ENCODE results near the gene URAD. TPM values are rescaled to one million over a fixed set of nuclear protein-coding genes. Genes with fewer than 3 reads are reported as not detected.

Gene URAD
- total RNA-seq, 1 experiment from 2014 or later = not detected

DNA sequence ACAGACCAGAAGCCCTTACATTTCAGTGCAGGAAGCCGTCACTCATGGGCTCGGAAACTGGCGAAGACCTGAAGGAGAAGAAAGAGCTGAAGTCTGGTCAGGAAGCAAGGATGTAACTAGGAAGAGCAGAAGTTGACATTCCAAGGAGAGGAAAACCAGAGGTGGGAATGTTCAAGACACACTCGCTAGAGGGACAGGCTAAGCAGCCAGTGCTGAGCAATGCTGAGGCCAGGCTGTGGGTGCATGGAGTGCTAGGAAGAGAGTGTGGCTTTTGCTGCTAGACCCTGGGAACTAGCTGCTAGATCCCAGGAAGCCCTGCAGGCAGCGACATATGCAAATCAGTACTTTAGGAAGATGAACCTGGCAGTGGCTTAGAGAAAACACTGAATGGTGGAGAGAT lies 12.1 kb upstream of the URAD start:
- no peak for DNase-seq (ENCODE audit: low read depth)

DNA sequence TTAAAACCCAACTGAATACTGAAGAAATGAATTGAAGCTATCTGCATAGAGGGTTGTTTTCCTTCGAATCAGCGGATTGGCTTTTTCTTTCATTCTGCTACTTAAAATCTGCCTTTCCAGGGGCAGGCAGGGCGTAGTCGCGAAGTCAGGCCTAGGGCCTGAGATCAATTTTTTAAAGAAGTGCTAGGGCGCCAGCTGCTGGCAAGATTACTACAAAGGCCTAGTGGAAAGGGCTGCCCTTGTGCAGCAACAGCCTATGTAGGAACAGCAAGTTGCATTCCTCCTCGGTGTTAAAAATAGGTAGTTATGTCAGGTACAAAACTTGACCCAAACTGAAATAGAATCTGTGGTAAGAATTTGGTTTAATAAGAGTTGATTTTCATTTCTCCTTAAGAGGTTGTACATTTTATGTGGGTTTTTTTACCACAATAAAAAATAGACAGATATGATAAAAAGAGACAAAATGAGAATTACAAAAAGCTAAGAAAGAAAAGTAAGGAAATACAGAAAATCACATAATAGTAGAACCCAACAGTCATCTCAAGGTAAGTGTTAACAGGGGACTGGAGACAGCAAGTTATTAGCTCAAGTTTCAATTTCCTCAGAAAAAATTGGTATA lies 9.5 kb upstream of the URAD start:
- peak; percentile 15 for DNase-seq (ENCODE audit: low read depth)

DNA sequence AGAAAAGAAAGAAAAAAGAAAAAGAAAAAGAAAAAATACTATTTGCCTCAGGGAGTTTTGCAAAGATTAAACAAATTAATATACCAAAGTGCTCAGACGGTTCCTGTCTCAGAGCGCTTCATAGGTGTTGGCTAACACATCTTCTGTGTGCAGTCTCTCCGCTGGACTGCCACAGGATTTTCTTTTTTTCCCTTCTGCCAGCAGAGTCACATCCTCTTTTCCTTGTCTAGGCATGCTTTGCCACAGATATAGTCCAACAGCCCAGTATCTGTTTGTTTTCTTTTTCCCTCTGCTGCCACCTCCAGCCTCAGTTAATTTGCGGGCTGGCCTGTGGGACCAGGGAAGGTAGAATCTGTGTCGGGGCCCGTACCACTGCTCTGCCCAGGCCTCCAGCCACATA lies 3.4 kb upstream of the URAD start:
- no peak for DNase-seq (ENCODE audit: low read depth)

DNA sequence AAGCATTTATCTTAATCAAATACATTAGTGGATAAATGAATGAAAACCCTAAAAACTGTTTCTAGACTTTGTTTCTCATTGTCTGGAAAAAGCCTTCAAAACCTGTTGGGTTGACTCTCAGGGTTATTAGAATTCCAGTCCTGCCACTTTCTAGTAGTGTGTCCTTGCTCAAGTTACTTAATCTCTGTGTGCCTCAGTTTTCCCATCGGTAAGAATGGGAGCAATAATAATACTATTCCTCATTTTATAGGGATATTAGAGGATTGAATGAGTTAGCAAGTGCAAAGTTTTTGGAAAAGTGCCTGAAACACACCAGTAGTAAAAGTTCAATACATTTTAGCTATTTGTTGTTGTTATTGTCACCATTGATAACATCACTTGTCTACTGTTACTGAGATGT lies 2.9 kb downstream of the URAD start:
- DNase-seq (ENCODE audit: low read depth) = no peak

DNA sequence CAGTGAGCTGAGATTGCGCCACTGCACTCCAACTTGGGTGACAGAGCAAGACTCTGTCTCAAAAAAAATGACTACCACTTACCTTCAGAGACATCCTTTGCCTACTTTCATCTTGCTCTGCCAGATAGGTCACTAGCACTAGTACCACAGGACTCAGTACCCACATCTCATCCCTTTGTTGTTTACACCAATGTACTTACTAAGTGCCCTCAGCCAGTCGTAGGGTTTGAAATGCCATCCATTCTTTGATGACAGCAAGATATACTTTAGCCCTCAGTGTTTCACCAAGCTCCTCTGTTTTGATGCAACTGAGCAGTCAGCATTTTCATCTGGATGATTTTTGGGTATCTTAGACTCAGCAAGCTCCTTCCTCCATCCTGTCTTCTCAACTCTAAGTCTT lies 6.1 kb downstream of the URAD start:
- DNase-seq (ENCODE audit: low read depth) = no peak

DNA sequence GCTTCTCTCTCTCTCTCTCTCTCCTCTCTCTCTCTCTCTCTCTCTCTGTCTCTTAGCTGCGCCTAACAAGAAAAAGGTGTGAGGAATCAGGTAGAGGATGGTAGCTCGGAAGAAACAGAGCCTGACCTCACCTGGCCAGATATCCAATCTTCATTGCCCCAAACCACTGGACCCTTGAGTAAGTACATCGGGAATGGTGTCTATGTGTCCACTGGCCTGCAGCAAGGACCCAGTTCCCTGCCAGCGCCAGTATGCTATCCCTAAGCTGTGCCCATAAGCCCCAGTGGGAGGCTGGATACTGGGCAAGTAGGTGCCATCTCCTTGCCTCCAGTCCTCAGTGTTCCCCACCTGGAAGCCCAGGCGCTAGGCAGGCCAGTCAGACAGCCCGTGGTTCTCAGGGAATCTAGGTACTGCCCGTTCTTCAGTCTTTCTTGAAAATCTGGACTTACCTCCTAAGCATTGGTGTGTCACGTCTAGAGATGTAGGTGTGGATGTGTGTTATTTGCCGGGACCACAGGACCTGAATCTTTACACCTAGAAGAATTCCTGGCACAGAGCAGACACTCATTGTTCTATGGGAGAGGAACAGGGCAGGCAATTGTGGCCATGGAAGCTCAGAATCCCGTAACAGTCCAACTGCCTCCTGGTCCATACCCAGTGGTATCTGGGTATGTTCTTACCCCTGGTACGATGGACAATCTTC lies 7.3 kb downstream of the URAD start:
- no peak for DNase-seq (ENCODE audit: low read depth)

DNA sequence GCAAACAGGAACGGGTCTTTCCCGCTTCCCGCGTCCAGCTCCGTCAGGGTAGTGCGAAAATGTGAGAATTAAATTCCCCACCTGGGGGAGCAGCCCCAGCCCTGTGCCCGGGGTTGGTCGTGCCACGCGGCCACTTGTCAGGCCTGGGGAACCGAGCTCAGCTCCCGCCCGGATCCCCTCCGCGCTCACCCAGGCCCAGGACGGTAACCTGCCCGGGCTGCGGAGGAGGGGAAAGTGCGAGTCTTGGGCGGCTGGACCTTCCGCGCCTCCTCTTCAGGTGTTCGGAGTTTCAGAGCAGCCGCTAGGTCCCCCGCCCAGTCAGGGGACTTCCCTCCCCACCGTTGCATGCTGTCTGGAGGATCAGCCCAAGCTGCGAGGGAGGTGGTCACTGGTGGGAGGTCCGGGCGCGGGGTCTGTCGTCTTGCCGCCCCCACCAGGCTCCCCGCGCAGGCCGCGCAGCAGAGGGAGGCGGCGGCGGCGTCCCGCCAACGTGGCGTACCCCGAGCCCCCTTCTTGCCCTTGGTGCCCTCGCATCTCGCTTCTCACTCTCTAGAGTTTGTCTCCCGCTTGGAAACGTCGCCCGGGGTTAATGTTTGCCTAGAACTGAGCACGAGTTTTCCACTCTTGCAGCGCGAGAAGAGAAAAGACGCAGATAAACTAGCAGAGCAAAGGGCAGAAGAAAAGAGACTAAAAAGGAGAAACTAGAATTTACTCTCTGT lies 8.1 kb downstream of the URAD start:
- DNase-seq (ENCODE audit: low read depth) = no peak

DNA sequence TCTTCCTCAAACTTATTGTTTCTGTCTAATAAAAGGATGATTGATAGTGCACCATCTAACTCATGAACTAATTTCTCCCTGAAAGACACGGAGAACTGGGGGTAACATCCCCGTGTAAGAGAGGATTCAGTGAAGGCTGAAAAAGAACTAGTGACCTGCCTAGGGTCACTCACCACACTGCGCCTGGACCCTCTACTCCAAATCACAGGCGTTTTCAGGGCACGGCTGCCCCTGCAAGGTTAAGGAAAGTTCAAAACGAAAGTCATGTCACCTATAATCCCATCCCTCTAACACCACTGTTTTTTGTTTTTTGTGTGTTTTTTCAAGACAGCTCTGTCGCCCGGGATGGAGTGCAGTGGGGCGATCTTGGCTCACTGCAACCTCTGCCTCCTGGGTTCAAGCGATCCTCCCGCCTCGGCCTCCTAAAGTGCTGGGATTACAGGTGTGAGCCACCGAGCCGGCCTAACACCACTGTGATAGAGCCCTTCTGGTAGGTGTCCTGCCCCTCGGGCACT lies 8.7 kb downstream of the URAD start:
- DNase-seq (ENCODE audit: low read depth) = no peak

DNA sequence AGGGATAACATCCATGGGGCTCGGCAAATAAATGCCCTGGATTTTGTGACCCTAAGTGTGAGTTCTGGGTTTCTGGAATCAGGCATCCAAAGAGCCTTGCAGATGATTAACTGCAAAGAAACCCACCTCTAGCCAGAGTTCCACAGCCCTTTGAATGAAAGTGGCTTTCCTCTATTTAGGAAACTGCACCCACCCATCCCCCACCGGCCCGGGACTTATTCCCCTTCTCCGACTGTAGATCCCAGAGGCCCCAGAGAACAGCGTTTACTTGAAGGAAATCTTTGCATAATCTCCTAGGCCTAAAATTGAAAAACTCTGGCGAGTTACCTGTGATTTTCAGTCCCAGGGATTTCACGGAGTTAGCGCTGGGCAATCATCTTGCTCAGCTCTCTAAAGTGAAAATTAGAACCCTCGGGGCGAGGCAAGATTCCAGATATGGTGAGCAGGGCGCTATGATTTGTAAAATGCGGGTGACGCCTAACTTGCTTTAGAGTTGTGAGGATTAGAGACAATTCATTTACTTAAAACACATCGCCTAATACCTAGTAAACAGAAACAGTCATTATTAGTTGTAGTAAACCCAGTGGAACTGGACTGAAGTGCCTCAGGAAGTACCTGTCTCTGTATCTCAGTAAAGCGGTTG lies 9.4 kb downstream of the URAD start:
- no peak for DNase-seq (ENCODE audit: low read depth)

DNA sequence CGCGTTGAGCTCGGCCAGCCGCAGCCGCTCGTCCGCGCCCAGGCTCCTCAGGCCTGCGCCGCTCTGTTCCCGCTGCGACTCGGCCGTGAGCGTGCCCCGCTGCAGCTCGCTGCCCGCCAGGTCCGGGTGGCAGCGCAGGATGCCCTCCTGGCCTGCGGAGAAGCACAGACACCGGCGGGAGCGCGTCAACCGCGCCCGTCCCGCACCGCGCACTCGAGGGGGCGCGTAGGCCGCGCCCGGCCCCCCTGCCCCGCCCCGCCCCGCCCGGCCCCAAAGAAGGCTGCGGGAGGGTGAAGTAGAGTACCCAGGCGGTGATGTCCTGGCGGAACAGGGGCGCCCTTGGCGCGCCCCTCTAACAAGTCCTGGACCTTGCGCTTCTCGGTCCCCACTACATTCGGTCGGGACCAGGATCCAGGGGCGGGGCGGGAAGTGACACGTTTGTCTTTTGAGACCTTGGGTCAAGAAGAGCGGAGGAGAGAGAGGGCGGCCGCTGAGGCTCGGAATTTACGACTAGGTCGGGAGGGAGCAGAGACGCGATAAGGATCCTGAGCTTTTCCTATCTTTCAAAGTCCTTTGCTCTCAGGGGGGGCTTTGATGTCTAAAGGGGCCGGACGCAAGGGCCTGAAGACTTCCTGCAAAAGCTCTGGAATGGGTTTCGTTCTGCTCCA lies 10.1 kb downstream of the URAD start:
- DNase-seq (ENCODE audit: low read depth) = no peak

DNA sequence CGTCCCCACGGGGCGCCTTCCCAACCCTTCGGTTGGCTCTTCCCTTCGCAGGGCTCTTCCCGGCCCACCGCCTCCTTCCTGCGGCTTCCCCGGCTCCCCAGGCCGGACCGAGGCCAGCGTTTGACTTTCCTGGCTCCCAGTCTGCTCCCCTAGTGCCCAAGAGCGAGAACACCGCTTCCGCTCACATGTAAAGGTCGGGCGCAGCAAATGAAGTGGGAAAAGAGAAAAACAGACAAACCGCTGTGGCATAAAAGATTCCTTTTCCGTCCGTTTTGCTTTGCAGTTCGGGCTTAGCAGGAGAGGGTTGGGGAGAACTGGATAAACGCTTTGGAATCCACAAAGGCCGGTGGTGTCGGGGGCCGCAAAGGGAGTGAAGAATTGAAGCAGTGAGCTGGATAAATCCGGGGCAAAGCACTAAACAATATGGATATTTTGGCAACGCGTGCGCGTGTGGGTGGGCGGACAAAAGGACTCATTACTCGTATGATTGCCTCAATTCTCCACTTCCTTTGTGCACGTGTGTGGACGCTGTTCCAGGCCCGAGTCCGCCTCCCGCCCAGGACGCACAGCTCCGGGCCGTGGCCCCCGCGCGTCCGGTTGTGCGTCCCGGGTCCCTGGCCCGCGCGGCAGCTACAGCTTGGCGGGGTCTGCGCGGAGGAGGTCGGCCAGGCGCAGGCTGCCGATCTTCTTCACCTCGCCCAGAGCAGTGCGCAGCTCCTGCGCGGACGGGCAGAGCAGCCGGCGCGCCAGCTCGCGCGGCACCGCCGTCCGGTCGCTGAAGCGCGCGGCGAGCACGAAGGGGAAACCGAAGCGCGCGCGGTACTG lies 10.8 kb downstream of the URAD start:
- no peak for DNase-seq (ENCODE audit: low read depth)

DNA sequence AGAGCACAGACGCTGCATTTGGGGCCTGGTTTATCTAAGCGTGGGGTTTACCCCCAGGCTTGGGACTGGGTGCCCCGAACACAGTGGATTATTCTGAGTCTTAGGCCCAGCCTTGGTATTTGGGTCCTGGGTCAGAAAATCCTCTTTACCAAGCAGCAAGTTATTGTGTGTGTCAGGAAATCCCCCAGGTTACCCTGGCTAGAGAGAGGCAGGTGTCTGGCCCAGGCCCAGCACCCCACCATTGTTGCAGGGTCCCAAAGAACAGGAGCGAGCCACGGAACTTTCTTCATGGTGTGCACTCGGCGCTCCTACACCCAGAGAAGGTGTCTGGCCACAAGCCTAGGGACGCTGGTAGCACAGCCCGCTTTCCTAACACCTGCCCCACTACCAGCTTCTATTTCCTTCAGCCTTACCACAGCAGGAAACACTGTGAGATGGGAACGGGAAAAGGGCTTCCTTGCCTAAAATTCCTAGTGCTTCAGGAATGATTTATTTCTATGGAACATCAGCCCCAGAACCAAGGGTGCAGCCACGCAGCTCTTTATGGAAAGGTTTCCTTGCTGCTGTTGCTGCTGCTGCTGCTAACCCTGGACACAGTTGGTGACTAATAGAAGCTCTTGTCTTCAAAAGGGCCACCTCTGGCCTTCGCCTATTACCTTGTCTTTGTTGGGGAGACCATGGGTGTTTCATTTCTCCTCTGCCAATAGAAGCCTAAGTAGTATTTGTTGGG lies 12.0 kb downstream of the URAD start:
- no peak for DNase-seq (ENCODE audit: low read depth)

DNA sequence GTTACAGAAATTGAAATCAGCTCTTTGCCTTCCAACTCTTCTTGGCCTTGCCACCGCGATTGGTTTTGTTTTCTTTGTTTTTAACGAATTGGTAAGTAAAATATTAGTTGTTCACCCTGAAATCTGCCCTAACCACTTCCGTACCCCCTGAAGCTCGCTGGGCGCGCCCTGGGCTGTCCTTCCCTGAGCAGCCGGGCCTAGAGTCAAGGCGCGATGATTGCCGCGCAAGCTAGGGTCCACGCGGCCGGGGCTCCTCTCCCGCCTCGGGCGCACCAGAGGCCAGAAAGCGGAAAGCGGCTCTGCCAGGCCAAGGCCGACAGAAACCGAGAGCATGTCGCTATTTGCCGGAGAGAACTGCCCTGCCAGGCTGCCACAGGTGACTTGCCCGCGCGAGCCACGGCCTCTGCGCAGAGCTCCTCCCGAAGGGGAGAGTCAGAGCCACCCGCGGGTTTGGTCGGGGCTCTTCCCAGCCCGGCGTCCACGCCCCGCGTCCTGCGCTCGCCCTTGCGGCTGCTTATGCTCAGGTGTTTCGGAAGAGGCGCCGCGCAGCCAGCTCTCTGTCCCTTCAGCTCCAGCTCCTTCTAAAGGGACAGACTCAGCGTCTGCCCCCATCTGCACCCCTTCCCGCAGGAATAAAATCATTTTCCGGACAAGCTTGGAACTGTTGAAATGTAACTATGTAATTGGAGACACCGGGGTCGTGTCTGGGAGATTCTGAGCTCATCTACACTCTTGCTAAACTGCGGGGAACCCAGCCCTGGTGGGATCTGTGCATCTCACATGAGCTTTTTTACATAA lies 12.7 kb downstream of the URAD start:
- no peak for DNase-seq (ENCODE audit: low read depth)

DNA sequence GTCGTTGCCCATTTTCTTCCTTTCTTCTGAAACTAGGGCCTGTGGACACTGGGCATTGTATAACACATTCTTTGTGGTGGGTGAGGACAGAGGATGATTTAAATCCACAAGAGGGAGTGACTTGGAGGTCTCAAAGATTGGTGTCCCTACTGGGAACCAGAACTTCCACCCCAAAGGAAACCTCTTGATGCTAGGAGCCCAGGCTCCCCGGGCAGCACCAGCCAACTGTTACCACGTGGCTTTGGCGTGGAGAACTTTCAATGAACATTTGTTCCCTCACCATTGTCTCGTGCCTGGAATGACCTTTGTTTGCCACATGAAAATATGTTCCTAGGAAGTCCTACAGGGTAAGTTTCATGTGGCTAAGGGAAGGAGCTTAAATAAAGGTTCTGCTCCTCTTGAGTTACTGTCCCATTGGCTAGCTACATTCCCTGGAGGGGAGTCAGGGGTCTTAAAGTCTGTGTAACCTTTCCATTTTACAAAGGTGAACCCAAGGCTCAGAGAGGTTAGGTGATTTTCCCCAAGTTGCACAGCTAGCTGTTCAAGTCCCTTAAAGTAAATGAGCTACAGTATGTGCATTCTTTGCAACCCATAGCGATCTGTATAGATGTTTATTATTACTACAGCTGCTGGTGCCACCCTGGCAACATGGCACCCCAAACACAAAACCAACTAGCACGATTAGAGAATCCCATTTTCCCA lies 14.4 kb downstream of the URAD start:
- DNase-seq (ENCODE audit: low read depth) = no peak

DNA sequence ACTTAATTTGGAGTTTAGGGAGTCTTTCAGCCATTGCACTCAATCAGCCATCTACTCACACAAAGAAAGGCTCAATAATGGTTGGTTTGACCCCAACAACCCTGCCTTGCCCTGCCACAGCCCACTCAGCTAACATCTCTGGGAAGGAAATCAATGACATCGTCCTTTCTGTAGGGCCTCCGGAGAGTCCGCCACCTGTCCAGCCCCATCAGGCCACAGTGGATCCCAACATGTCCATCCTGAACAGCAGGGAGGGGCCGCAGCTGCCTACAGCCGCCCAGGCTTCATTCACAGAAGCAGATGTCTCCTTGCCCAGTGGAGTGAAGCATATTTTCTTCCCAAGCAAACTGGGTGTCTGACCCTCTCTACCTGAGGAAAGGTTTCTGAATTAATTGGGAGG lies 15.2 kb downstream of the URAD start:
- no peak for DNase-seq (ENCODE audit: low read depth)

DNA sequence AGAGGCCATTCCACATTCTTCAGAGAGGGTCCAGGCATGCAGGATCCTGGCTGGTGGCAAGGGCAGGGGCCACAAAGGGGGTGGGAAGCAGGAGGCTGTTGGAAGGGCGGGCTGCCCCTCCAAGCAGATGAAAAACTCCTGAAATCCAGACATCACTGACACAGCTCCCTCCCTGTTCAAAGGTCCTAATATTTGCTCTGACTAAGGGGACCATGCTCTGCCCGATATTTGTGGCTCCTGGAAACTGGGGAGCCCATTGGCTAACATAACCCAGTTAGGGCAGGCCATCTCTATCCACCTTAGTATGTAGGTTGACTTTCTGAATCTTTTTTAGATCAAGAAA lies 16.0 kb downstream of the URAD start:
- no peak for DNase-seq (ENCODE audit: low read depth)

DNA sequence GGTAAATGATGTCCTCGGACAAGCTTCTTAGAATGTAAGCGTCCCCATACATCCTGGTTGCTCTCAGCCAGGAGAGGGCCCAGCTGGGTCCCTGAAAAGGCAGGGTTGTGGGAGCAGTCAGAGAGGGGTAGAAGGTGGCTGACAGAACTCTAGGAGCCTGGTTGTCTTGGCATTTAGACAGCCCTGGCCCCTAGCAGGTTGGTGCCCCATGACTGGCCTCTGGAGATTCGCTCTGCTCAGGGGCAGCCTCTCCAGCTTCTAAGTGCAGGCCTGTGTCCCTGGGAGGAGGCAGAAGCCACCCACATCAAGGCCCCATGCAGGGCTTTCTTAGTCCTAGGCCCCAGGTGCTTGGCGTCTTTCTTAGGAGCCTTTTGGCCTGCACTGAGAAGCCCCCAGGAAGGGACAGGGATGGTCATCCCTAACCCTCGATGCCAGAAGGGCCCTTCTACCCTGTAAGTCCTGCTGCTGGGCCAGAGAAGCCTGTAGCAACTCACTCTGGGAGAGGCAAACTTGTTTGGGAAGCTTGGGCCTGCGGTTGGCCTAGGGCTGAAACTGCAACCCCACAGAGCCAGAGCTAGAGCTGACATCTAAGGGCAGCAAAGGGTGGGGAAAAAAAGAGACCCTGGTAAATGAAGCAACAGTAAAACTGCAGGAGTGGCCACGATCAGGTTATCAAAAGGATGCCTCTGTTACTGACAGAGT lies 16.6 kb downstream of the URAD start:
- no peak for DNase-seq (ENCODE audit: low read depth)

DNA sequence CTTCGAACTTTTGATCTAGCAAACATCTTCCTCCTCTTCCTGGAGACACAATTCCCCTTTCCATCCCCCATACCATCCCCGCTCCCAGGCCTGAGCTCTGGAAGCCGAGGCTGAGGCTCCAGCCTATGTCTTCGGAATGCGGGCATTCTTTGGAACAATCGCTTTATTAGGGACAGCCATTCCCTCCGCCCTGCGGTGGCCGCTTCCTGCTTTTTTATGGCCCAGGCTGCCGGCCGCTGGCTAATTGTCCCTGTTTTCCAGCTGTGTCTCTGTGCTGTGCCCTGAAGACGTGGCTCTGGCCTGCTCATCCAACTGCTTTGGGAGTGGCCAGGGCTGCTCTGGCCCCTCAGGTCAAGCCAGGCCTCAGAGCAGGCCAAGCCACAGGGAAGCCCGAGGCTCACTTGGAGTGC lies 17.3 kb downstream of the URAD start:
- DNase-seq (ENCODE audit: low read depth) = no peak
